Measurements from ENCODE around the gene DNAH6.

DNA sequence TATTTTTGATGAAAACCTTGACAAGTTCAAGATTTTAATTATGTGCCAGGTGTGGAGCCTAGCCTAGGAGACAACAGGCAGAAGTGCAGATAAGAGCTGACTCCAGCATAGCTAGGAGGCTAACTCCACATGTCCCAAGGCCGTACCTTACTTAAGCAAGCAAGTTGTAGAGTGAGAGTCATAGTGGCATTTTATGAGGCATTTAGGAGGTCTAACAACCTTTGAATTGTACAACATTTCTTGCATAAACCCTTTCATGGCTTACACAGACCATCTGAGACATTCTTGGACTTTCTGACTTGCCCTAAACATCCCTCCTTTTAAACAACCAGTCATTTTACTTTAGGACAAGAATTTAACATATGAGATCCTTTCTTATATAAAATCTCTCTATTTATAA is 48.9 kb upstream of the DNAH6 start:
- TF ChIP-seq EZH2 (IDR thresholded peaks at IDR 0.05; ENCODE audit: insufficient read depth, poor library complexity, severe bottlenecking) = no peak
- no peak for TF ChIP-seq EZH2phosphoT487 (IDR thresholded peaks at IDR 0.05; ENCODE audit: insufficient read depth, low read depth)

All from GM23248 (cell line).